HEK293 (cell line): ENCODE results near the gene C16orf78.

Experiments used
- CTCF ChIA-PET: fragments of 350-600 bp; formaldehyde crosslinking; extraction: SDS; loops from one replicate; lab custom pipeline; 2021; ENCODE audit warnings: antibody characterized with exemption; lab: Yijun Ruan, JAX
- POLR2A ChIA-PET: fragments of 300-600 bp; formaldehyde crosslinking; extraction: SDS; loops from one replicate; lab custom pipeline; 2020; ENCODE audit warnings: antibody characterized with exemption, inconsistent platforms; lab: Yijun Ruan, JAX
- H3K27ac ChIP-seq: fragments of 200-500 bp; sonication (Bioruptor generic); 2 replicates; pipeline ENCODE4 v1.5.1; 2014; ENCODE audit warnings: low read depth, low read length, control low read depth, inconsistent platforms; ENCODE audit errors: extremely low read depth
- H3K36me3 ChIP-seq, 2 experiments: fragments of 200-500 bp in 1 of 2; sonication (Bioruptor generic) in 1 of 2; 1 replicate in 1 of 2; 2 replicates in 1 of 2; pipeline ENCODE4 v1.5.1; 2014 to 2017; ENCODE audit warnings: inconsistent platforms in 2 of 2, low read length in 2 of 2; ENCODE audit not compliant: control insufficient read depth in 2 of 2, insufficient read depth in 1 of 2
- H3K4me1 ChIP-seq: fragments of 200-500 bp; sonication (Bioruptor generic); 2 replicates; pipeline ENCODE4 v1.5.1; 2014; ENCODE audit warnings: mild to moderate bottlenecking, low read length, inconsistent platforms; ENCODE audit not compliant: control insufficient read depth, insufficient read depth
- H3K4me3 ChIP-seq: 2 replicates; pipeline ENCODE4 v1.5.1; 2011; ENCODE audit warnings: low read depth, mild to moderate bottlenecking, control low read depth, low read length, moderate library complexity
- H3K9me3 ChIP-seq: fragments of 200-500 bp; sonication (Bioruptor generic); 2 replicates; pipeline ENCODE4 v1.5.1; 2014; ENCODE audit warnings: low read depth, low read length, inconsistent platforms; ENCODE audit not compliant: control insufficient read depth, insufficient read depth
- GLI2 ChIP-seq: fragments of 450-650 bp; formaldehyde crosslinking; IDR thresholded peaks from 2 replicates; pipeline ENCODE4; 2017; ENCODE audit warnings: missing biosample characterization, missing genetic modification characterization, low read depth, borderline replicate concordance
- IKZF3 ChIP-seq: fragments of 450-650 bp; IDR thresholded peaks from 2 replicates; pipeline ENCODE4 v1.5.0; 2018; ENCODE audit warnings: missing biosample characterization, mild to moderate bottlenecking, missing genetic modification characterization, moderate library complexity
- KLF9 ChIP-seq: fragments of 450-650 bp; formaldehyde crosslinking; IDR thresholded peaks from 2 replicates; pipeline ENCODE4 v1.5.1; 2016; ENCODE audit warnings: missing biosample characterization, missing genetic modification characterization, low read depth
- TCF7L2 ChIP-seq: IDR thresholded peaks from 2 replicates; pipeline ENCODE4 v1.6.1; 2011; ENCODE audit warnings: low read depth, mild to moderate bottlenecking, inconsistent platforms, low read length, moderate library complexity, borderline replicate concordance
- ZFHX2 ChIP-seq: fragments of 450-650 bp; formaldehyde crosslinking; conservative IDR thresholded peaks from 2 replicates; pipeline ENCODE4 v1.5.1; 2016; ENCODE audit warnings: missing biosample characterization, missing genetic modification characterization
- ZNF140 ChIP-seq: fragments of 450-650 bp; formaldehyde crosslinking; IDR thresholded peaks from 2 replicates; pipeline ENCODE4 v1.5.1; 2016; ENCODE audit warnings: missing biosample characterization, missing genetic modification characterization
- ZNF155 ChIP-seq: fragments of 450-650 bp; formaldehyde crosslinking; IDR thresholded peaks from 2 replicates; pipeline ENCODE4 v1.5.1; 2016; ENCODE audit warnings: missing biosample characterization, missing genetic modification characterization
- ZNF2 ChIP-seq: fragments of 450-650 bp; formaldehyde crosslinking; IDR thresholded peaks from 2 replicates; pipeline ENCODE4 v1.5.1; 2016; ENCODE audit warnings: missing biosample characterization, missing genetic modification characterization
- ZNF302 ChIP-seq: fragments of 450-650 bp; formaldehyde crosslinking; IDR thresholded peaks from 2 replicates; pipeline ENCODE4 v1.5.1; 2016; ENCODE audit warnings: missing biosample characterization, missing genetic modification characterization, low read depth
- ZNF354C ChIP-seq: fragments of 450-650 bp; formaldehyde crosslinking; IDR thresholded peaks from 2 replicates; pipeline ENCODE4 v1.5.1; 2016; ENCODE audit warnings: missing biosample characterization, missing genetic modification characterization, low read depth, borderline replicate concordance
- ZNF426 ChIP-seq: fragments of 450-650 bp; formaldehyde crosslinking; IDR thresholded peaks from 2 replicates; pipeline ENCODE4 v1.5.1; 2017; ENCODE audit warnings: missing biosample characterization, missing genetic modification characterization, mild to moderate bottlenecking, inconsistent platforms, moderate library complexity
- ZNF529 ChIP-seq: fragments of 450-650 bp; formaldehyde crosslinking; IDR thresholded peaks from 2 replicates; pipeline ENCODE4 v1.5.1; 2017; ENCODE audit warnings: missing genetic modification characterization, missing biosample characterization; ENCODE audit not compliant: insufficient replicate concordance
- ZNF561 ChIP-seq: fragments of 450-650 bp; IDR thresholded peaks from 2 replicates; pipeline ENCODE4 v1.5.1; 2018; ENCODE audit warnings: missing biosample characterization, missing genetic modification characterization, borderline replicate concordance
- ZNF571 ChIP-seq: fragments of 450-650 bp; formaldehyde crosslinking; IDR thresholded peaks from 2 replicates; pipeline ENCODE4 v1.5.0; 2017; ENCODE audit warnings: missing biosample characterization, missing genetic modification characterization
- ZNF600 ChIP-seq: fragments of 450-650 bp; formaldehyde crosslinking; IDR thresholded peaks from 2 replicates; pipeline ENCODE4 v1.5.1; 2016; ENCODE audit warnings: missing biosample characterization, missing genetic modification characterization
- ZNF621 ChIP-seq: fragments of 450-650 bp; formaldehyde crosslinking; IDR thresholded peaks from 2 replicates; pipeline ENCODE4 v1.5.1; 2017; ENCODE audit warnings: missing biosample characterization, missing genetic modification characterization
- ZNF624 ChIP-seq: fragments of 450-650 bp; formaldehyde crosslinking; IDR thresholded peaks from 2 replicates; pipeline ENCODE4 v1.5.1; 2017; ENCODE audit warnings: missing biosample characterization, missing genetic modification characterization
- ZNF629 ChIP-seq: fragments of 450-650 bp; formaldehyde crosslinking; IDR thresholded peaks from 2 replicates; pipeline ENCODE4 v1.5.1; 2017; ENCODE audit warnings: missing biosample characterization, missing genetic modification characterization
- ZNF660 ChIP-seq: fragments of 450-650 bp; IDR thresholded peaks from 2 replicates; pipeline ENCODE4 v1.5.1; 2018; ENCODE audit warnings: missing biosample characterization, mild to moderate bottlenecking, missing genetic modification characterization
- ZNF768 ChIP-seq: fragments of 450-650 bp; formaldehyde crosslinking; IDR thresholded peaks from 2 replicates; pipeline ENCODE4 v1.5.1; 2018; ENCODE audit warnings: missing biosample characterization, mild to moderate bottlenecking, missing genetic modification characterization
- ZNF843 ChIP-seq: fragments of 450-650 bp; formaldehyde crosslinking; IDR thresholded peaks from 2 replicates; pipeline ENCODE4 v1.5.1; 2016; ENCODE audit warnings: missing biosample characterization, missing genetic modification characterization
- TF ChIP-seq, protein P1 (sequence below): fragments of 450-650 bp; formaldehyde crosslinking; IDR thresholded peaks from 2 replicates; pipeline ENCODE4 v1.5.1; 2016; ENCODE audit warnings: missing biosample characterization, missing genetic modification characterization
- TF ChIP-seq, protein P2 (sequence below): fragments of 450-650 bp; formaldehyde crosslinking; IDR thresholded peaks from 2 replicates; pipeline ENCODE4 v1.5.1; 2016; ENCODE audit warnings: missing biosample characterization, missing genetic modification characterization
- TF ChIP-seq, protein P3 (sequence below): fragments of 450-650 bp; formaldehyde crosslinking; IDR thresholded peaks from 2 replicates; pipeline ENCODE4 v1.5.0; 2017; ENCODE audit warnings: missing biosample characterization, missing genetic modification characterization, borderline replicate concordance
- TF ChIP-seq, protein P4 (sequence below): fragments of 450-650 bp; formaldehyde crosslinking; conservative IDR thresholded peaks from 2 replicates; pipeline ENCODE4 v1.5.1; 2016; ENCODE audit warnings: low read depth, missing biosample characterization, missing genetic modification characterization

Gene C16orf78

DNA sequence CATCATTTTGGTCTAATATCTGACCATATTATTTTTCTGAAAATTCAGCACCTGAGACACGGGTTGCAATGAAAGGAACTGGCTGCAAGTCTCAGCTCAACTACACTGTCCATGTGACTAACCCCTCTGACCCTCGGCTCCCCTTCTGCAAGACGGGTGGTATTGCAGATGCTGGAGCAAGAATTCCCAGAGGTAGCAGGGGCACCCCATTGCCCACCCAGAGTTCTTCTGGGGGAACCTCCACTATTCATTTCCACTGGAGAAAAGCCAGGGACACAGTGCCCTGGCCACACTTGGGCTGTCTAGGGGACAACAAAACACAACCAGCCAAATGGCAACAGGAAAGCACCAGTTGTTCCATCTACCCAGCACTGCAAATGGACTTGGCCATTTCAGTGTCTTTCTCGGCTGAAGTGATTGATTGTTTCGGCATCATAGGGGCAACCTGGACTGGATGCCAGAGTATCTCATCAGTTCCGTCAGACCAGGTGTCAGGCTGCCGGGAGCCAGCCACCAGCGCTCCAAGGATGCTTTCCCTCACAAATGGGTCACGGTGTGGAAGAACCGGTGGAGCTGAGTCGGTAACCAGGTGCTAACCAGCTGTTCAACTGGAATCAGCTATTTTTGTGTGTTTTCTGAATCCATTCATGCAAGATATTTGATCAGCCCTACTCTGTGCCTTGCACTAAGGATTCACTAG, 58.1 kb downstream of the C16orf78 start (continued):
- TF ChIP-seq ZNF529 (tag by site-specific recombination) (no peak), KLF9 (tag by site-specific recombination) (no peak), ZNF621 (no peak)

DNA sequence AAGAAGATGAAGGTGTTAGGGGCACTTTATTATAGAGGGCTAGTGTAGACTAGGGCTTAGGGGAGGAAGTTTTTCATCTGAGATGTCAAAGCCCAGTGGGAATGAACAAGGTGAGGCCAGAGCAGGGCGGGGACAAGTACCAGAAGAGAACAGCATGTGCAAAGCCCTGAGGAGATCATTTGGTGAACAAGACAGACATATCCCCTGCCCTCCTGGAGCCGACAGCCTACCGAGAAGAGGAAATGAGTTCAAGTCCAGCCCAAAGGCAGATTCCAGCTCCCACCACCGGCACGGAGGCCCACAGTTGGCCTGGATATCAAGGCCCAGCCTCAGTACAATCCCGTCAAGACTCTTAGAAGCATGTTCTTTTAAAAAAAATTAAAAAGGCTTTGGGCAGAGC, 61.1 kb downstream of the C16orf78 start:
- TF ChIP-seq, protein P1, sequence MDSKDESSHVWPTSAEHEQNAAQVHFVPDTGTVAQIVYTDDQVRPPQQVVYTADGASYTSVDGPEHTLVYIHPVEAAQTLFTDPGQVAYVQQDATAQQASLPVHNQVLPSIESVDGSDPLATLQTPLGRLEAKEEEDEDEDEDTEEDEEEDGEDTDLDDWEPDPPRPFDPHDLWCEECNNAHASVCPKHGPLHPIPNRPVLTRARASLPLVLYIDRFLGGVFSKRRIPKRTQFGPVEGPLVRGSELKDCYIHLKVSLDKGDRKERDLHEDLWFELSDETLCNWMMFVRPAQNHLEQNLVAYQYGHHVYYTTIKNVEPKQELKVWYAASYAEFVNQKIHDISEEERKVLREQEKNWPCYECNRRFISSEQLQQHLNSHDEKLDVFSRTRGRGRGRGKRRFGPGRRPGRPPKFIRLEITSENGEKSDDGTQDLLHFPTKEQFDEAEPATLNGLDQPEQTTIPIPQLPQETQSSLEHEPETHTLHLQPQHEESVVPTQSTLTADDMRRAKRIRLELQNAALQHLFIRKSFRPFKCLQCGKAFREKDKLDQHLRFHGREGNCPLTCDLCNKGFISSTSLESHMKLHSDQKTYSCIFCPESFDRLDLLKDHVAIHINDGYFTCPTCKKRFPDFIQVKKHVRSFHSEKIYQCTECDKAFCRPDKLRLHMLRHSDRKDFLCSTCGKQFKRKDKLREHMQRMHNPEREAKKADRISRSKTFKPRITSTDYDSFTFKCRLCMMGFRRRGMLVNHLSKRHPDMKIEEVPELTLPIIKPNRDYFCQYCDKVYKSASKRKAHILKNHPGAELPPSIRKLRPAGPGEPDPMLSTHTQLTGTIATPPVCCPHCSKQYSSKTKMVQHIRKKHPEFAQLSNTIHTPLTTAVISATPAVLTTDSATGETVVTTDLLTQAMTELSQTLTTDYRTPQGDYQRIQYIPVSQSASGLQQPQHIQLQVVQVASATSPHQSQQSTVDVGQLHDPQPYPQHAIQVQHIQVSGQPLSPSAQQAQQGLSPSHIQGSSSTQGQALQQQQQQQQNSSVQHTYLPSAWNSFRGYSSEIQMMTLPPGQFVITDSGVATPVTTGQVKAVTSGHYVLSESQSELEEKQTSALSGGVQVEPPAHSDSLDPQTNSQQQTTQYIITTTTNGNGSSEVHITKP (tag by site-specific recombination) = no peak
- TF ChIP-seq ZNF155 (tag by site-specific recombination) = no peak
- TF ChIP-seq ZNF354C = no peak
- TF ChIP-seq ZNF561 (tag by site-specific recombination) = no peak
- TF ChIP-seq ZNF302 = no peak
- no peak for TF ChIP-seq ZNF571 (tag by site-specific recombination)
- TF ChIP-seq ZNF629 (tag by site-specific recombination) = no peak
- TF ChIP-seq TCF7L2 = no peak
- TF ChIP-seq ZFHX2 (tag by site-specific recombination) = no peak
- TF ChIP-seq ZNF768 (tag by site-specific recombination) = no peak
- no peak for TF ChIP-seq ZNF600 (tag by site-specific recombination)
- TF ChIP-seq ZNF140 (tag by site-specific recombination) = no peak
- TF ChIP-seq GLI2 (tag by site-specific recombination) = no peak
- TF ChIP-seq, protein P2, sequence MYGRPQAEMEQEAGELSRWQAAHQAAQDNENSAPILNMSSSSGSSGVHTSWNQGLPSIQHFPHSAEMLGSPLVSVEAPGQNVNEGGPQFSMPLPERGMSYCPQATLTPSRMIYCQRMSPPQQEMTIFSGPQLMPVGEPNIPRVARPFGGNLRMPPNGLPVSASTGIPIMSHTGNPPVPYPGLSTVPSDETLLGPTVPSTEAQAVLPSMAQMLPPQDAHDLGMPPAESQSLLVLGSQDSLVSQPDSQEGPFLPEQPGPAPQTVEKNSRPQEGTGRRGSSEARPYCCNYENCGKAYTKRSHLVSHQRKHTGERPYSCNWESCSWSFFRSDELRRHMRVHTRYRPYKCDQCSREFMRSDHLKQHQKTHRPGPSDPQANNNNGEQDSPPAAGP (tag by site-specific recombination) = no peak
- TF ChIP-seq ZNF426 = no peak
- TF ChIP-seq ZNF2 = no peak
- TF ChIP-seq ZNF843 = no peak
- TF ChIP-seq ZNF624 = no peak
- TF ChIP-seq ZNF660 (tag by site-specific recombination) = no peak
- H3K36me3 ChIP-seq = no peaks in the 10 kb centered on the region
- no peak overlapping the region for H3K27ac ChIP-seq
- no peaks in the 10 kb centered on the region for H3K9me3 ChIP-seq
- ChIA-PET CTCF (no interaction called here), POLR2A (no interaction called here)
- H3K4me1 ChIP-seq = no peaks in the 10 kb centered on the region
- H3K4me3 ChIP-seq = no peak overlapping the region

DNA sequence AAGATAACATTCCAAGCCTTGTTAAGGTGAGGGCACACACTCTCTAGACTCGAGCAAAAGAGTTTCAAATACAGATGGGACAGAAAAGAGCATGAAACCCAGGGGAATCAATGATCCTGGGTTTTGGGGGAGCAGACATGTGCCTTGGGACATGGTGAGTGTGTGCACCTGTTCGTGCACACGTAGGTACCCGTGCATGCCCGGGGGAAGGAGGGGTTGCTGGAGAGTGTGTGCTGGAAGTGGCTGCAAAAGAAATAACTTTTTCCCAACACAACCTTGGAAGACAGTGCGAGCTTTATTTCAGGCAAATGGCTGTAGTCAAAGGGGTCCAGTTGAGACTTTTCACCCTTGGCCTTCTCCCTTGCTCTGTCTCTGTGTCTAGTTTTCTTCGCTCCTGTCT, 62.6 kb downstream of the C16orf78 start:
- H3K36me3 ChIP-seq = no peaks in the 10 kb centered on the region
- CTCF ChIA-PET = no interaction called here
- H3K4me3 ChIP-seq = no peak overlapping the region
- no peaks in the 10 kb centered on the region for H3K9me3 ChIP-seq
- H3K27ac ChIP-seq = no peak overlapping the region
- POLR2A ChIA-PET = no interaction called here
- H3K4me1 ChIP-seq = no peaks in the 10 kb centered on the region
- TF ChIP-seq, protein P3, sequence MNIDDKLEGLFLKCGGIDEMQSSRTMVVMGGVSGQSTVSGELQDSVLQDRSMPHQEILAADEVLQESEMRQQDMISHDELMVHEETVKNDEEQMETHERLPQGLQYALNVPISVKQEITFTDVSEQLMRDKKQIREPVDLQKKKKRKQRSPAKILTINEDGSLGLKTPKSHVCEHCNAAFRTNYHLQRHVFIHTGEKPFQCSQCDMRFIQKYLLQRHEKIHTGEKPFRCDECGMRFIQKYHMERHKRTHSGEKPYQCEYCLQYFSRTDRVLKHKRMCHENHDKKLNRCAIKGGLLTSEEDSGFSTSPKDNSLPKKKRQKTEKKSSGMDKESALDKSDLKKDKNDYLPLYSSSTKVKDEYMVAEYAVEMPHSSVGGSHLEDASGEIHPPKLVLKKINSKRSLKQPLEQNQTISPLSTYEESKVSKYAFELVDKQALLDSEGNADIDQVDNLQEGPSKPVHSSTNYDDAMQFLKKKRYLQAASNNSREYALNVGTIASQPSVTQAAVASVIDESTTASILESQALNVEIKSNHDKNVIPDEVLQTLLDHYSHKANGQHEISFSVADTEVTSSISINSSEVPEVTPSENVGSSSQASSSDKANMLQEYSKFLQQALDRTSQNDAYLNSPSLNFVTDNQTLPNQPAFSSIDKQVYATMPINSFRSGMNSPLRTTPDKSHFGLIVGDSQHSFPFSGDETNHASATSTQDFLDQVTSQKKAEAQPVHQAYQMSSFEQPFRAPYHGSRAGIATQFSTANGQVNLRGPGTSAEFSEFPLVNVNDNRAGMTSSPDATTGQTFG (tag by site-specific recombination) = no peak
- TF ChIP-seq IKZF3 = no peak
- TF ChIP-seq, protein P4, sequence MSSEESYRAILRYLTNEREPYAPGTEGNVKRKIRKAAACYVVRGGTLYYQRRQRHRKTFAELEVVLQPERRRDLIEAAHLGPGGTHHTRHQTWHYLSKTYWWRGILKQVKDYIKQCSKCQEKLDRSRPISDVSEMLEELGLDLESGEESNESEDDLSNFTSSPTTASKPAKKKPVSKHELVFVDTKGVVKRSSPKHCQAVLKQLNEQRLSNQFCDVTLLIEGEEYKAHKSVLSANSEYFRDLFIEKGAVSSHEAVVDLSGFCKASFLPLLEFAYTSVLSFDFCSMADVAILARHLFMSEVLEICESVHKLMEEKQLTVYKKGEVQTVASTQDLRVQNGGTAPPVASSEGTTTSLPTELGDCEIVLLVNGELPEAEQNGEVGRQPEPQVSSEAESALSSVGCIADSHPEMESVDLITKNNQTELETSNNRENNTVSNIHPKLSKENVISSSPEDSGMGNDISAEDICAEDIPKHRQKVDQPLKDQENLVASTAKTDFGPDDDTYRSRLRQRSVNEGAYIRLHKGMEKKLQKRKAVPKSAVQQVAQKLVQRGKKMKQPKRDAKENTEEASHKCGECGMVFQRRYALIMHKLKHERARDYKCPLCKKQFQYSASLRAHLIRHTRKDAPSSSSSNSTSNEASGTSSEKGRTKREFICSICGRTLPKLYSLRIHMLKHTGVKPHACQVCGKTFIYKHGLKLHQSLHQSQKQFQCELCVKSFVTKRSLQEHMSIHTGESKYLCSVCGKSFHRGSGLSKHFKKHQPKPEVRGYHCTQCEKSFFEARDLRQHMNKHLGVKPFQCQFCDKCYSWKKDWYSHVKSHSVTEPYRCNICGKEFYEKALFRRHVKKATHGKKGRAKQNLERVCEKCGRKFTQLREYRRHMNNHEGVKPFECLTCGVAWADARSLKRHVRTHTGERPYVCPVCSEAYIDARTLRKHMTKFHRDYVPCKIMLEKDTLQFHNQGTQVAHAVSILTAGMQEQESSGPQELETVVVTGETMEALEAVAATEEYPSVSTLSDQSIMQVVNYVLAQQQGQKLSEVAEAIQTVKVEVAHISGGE (tag by site-specific recombination) = no peak
